DMS53 treated with DMSO at 0.1 percent for 48 hours (cell line): ENCODE measurements around the gene MPZL2.

Experiments
- DNase-seq: peaks from one replicate; lab custom pipeline; 2025; ENCODE audit not compliant: unreplicated experiment; lab: John Stamatoyannopoulos, UW

The MPZL2 gene

DNA sequence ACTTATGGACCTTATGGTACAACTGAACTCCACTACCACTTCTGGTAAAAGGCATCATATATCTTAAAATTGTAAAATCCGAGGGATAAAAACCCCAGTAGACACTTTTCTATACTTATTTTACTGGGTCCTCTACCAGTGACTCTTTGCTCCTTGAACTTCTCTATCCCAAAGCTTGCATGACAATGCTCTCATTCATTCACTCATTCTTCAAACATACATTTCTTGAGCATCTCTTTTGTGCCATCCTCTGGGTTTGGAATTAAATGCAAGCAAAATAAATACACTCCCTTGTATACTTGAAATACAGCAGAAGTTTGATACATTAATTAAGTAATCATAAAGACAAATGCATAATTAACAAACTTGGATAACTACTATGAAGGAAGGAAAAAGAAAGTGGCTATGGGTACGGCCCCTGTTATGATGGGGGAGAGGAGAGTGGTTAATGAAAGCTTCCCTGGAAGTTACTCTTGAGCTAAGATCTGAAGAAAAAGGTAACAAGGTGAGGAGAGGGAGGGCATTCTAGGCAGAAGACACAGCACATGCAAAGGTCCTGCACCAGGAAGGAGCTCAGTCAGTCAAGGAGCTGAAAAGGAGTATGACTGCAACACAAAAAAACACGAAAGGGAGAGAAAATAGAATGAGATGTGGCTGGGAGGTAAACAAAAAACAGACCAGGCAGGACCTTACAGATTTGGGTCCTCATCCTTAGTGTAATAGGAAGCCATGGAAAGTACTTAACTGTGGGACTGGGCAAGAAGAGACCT lies 19.9 kb downstream of the MPZL2 start:
- DNase-seq: no peak

DNA sequence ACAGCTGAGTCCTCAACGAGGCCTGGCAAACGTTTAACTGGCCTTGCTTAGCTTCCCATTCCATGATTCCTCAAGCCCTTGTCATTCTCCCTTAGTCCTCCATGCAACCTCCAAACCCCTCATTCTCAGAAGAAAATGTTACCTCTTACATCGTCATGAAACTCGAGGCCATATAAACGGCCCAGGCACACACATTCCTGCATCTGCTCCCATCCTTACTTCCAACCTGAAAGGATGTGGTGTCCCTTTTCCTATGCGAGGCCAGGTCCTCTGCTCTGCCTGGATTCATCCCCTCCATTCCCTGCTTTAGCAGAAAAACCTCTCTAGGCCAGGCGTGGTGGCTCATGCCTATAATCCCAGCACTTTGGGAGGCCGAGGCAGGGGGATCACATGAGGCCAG lies 20.9 kb downstream of the MPZL2 start:
- no peak for DNase-seq

DNA sequence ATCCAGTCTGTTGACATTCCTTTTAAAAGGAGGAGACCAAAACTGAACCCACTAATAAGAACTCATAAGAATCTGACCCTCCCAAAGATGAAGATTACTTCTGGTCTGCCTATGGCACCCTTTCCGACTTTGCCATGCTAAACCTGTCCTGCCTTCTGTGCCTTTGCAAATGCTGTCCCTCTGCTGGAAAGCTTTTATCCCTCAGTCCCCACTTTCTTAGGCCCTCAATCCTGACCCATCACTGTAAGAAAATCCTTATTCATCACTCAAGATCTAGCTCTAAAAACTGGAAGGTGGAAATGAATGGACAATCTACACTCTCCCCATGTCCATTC lies 22.4 kb downstream of the MPZL2 start:
- no peak for DNase-seq

DNA sequence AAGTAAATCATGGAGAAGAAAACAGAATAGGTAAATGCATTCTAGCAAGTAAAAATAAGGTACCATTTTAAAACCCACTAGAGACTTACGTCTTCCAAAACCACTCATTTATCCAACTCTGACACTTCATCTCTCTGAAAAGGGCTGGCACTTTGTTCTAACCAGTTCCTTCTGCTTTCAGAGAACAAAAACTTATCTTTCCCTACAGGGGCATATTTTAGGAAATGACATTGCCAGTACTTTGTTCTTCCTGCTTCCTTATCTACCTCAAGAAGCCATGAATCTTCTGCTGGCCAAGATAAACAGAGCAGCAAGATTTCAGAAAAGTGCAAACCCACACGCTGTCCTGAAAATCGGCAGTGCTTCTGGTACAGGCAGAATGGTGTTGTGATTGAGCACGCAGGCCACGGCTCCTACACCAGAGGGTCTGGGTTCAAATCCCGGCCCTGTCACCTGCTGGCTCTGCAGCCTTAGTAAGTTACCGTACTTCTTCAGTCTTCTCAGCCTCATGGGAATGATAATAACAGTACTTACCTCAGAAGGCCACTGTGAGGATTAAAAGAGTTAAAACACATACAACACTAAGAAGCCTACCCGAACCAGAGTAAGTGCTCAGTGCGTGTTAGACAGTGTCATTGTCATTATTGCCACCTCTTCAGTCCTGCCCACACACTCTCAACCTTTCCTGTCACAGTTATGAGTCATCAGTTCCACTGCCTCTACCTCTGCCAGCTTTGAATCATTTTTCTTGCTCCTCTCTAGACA lies 22.9 kb downstream of the MPZL2 start:
- DNase-seq: peak; percentile 88

DNA sequence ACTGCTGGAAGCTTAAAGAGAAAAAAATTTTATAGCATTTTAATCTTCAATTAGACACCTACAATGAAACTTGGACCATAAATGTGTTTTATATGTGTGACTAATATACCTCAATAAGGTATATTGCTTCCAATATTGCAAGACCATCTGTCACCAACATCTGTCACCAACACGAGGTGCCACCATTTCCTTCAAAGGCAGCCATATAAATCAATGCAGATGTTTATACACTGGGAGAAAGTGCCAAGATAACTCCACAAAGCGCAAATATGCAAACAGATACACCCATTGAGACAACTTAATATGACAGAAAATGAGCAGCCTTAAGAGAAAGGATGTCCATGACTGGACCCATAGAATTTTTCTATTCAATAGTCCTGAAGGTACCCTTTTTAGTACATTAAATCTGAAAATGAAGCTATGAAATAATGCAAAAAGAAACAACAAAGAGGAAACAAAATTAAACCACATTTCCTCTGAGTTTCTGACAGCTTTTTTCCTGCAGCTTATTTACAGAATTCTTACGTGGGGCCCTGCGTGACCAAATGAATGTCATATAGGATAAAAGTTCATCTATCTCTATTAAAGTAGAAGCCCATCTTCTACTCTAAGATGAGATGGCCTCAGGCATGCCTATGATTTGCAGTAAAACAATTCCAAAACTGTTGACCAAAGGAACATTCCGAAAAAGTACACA lies 24.4 kb downstream of the MPZL2 start:
- DNase-seq: no peak

DNA sequence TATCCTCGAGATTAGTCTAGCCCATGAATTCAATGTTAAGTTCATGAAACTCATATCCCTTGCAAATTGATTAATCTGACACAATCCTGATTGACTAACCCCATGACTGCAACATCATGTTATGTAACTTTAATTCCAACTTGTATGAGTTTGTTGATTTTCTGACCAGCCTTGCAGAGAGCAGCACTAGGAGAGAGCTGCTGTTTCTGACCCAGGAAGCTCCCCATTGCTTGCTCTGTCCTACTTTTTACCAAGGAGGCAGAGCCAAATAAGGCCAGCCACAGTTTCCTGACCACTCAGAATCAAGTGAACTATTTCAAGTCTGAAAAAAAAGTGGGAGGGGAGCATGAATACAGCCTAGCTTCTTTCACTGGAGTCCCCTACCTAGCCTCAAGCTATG lies 25.2 kb downstream of the MPZL2 start:
- no peak for DNase-seq

DNA sequence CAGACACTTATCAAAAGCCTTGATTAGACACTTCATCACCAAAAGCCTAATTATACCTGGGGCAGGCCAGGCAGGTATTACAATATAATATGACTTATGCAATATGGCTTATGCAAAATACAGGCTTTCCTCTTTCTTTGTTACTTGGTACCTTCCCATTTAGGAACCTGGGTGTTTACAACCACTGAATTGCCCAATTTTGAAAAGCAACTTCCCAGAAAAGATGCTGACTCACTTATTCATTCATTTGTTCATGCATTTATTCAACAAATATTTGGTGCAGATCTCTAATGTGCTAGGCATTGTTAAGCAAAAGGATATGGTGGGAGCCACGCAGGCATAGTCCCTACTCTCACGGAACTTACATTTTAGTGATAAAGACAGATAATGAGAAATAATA lies 25.7 kb downstream of the MPZL2 start:
- DNase-seq: no peak

DNA sequence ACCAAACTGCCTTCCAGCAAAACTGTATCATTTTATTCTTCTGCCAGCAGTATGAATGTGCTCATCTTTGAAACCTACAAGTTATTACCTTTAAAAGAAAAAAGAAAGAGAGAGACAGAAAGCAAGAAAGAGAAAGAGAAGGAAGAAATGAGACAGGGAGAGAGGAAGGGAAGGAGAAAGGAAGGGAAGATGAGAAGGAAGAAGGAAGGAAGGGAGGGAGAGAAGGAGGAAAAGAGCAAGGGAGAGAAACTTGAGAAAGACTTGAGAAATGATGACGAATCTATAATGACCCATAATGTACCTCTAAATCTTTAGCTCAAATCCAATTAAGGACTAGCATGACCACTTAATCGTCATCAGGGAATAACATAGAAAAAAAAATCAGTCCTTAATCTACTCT lies 27.9 kb downstream of the MPZL2 start:
- DNase-seq: no peak

DNA sequence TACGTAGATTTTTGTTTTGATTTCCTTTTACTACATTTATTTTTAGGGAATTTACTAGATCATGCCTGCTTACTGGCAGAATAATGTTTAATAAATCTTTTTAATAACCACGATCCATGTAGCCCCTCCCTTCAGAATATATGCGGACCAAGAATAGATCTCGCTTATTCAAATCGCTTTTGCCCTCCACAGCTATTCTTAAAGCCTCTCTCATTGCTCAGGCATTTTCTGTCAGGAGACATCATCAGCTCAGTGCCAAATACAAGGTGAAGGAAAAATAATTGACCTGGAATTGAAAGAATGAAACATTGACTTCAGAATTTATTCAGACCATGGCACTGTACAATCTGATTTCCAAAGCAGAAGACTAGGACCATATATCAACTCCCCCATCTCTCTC lies 29.3 kb downstream of the MPZL2 start:
- no peak for DNase-seq

DNA sequence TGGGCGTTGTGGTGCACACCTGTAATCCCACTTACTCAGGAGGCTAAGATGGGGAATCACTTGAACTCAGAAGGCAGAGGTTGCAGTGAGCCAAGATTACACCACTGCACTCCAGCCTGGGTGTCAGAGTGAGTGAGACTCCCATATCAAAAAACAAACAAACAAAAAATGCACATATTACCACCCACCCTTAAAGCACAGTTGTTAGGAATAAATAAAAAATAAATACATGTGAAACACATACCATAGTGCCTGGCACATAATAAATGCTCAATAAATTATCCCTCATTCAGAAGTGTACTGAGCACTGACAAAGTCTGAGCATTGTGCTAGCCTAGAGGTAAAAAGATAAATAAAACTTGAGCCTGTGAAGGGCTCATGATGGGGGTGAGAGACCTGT lies 30.2 kb downstream of the MPZL2 start:
- no peak for DNase-seq

DNA sequence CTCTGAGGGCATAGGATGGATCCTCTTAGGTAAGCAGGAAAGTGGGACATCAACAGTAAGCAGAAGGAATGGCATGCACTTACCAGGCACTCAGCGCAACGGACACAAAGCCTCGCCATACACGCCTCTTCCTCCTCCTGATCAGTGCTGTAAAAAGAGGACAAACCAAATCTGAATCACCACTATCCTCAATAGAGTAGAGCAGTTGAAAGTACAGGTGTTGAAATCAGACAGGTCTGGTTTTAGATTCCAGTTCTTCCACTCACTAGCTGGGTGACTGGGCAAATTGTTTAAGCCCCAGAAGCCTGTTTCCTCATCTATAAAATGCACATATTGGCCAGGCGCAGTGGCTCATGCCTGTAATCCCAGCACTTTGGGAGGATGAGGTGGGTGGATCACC lies 30.7 kb downstream of the MPZL2 start:
- DNase-seq: no peak

DNA sequence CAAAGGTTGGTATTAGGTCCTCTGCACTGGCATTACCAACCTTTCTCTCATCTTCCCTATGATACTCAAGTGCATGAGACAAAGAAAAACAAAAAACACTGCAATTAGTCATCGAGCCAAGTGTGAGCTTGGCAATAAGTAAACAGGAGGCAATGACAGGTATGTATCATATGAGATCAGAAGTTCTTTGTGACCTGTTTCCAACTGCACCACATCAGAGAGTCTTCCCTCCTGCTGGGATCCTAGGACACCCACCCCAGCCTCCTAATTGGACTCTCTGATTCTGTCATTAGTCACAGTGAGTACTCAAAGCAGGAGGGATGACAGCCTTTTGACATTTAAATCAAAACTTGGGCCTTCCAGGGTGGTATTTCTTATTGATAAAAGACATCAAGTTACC lies 31.4 kb downstream of the MPZL2 start:
- DNase-seq: peak; percentile 26

DNA sequence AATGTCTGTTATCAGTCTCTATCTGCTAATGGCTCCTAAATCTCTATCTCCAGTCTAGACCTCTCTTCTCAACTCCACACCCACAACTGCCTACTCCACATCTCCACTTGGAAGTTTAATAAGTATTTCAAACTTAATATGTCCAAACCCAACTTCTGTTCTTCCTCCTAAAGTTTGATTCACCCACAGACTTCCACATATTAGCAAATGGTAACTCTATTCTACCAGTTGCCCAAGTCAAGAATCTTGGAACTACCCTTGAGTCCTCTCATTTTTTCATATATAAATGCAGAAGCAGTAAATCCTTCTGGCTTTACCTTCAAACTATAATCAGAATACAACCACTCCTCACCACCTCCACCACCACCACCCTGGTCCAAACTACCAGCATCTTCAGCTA lies 32.6 kb downstream of the MPZL2 start:
- no peak for DNase-seq

DNA sequence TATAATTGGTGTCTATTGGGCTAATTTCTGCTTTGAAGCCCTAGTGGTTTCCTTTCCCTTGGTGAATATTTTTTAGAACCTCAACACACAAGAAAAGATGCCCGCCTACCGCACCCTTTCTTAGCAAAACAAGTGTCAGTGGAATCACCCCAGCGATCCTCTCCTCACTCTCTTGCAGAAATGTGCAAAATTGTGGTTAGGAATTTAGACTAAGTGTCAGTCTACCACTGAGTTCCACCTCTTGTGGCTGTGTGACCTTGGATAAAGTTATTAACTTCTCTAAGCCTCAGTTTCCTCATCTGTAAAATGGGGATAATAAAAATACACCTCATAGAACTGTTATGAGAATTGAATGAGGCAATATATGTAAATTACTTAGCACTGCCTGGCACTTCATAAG lies 34.0 kb downstream of the MPZL2 start:
- no peak for DNase-seq

DNA sequence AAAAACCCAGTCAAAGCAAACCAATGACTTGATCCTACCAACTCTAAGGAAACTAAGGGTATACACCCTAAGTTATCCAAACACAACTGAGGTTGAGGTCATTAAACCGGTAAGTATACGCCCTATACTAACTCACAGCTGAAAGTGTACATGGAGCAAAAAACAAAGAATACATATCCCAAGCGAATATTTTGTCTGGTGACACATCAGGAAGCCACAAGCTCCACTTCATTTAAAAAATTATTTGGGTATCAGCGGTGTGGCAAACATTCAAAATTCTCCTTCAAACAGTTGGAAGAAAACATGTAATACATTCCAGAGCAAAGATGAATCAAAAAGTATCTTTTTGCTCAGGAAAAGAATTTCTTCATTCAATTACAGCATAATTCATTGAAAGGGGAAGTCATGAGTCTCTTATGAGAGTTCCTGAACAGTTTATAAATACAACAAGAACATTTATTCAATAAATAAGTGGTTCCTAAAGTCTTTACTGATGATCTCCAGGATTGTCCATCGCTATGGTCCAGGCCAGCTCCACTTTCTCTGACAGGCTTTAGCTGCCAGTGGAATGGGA lies 34.7 kb downstream of the MPZL2 start:
- no peak for DNase-seq

DNA sequence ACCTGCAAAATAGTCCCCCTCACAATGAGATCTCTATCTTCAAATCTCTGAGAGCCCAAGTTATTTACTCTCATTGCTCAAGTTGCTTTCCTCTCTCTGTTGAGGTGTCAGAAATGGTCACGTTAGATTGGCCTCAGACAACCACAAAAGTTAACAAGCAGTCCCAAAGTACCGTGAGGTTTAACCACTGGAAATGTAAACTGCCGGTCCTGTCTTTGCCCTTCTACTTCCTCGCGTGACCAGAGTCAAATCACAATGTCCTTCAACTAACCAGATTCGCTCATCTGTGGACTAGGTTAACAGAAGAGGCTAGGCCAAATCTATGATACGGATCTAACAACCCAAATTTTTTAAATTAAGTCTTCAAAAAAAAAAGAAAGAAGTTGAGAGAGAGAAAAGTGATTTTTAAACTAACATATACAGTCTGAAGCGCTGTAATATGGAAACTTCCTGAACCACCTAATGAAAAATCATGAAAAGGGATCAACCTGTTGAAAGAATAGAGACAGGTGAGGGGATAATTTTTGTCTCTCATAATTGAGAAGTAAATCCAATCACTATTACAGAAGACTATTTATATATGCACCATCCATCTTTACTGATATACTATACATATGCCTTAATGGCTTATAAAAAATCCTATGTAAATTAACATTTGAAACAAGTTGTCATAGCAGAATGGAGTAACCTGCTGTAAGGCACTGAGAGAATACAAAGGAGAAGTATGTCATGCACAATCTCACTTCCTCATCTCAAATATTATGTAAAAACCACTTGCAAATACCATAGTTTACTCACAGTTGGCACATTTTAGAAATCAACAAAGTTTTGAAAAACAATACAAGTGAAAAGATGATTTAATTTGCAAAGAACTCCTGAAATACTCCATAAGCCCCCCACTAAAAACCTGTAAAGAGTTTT lies 36.0 kb downstream of the MPZL2 start:
- DNase-seq: no peak

DNA sequence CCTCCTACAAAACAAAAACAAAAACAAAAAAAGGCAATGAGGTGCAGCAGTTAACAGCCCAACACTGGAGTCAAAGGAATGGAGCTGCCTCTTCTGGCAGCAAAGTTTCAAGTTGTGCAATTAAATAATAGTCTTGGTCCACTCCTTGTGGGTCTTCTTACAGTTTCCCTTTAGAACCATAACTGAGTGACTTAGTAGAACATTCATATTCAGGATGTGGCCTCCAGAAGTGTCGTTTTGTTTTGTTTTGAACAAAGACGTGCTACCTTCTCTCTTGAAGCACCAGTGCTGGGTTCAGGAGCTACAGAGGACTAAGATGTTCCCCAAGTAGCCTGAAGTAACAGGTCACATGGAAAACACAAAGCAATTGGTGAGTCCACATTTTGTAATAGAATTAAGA lies 37.3 kb downstream of the MPZL2 start:
- DNase-seq: no peak

DNA sequence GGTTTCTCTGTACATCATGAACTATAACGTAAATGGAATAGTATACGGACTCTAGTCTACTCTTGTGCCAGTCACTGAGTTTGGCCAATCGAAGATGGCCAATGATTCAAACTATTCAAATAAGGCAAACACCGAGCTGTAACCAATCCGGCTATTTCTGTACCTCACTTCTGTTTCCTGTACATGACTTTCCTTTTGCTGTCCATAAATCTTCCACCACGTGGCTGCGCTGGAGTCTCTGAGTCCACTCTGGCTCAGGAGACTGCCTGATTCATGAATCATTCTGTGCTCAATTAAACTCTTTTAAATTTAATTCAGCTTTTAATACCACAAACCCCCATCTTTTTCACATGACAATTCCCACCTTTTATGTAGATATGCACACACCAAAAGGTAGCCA lies 37.8 kb downstream of the MPZL2 start:
- no peak for DNase-seq

DNA sequence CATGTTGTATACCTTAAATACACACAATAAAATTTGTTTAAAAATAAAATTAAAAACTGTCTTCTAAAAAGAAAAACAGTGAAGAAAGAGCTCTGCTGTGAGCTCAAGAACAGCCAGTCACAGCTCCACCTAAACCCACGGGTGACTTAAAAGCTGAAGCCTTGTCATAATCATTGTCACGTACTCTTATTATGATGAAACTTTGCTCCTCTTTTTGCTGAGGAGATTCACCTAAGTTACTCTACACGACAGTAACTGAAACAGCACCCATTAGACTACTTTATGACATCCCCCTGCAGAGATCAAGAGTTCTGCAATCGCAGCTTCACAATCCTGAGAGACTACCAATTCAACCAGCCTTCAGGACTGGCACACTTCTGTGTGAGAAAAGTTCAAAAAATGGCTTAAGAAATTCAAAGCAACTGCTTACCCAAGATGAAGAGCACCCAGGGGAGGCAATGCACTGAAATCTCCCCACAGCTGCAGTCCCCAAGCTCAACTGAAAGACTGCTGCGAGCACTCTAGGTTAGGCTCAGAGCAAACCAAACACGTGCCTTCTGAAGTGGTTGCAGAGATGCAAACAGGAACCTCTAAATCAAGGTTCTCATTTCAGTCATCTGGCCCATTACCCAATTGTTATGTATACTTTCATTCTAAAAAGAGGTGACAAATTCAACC lies 39.4 kb downstream of the MPZL2 start, which contains the start of gene JAML:
JAML (minus strand) TSS at position 501 of the 678 bp plus-strand sequence. CDS start 10,145 bp downstream, outside the sequence.
- no peak for DNase-seq

DNA sequence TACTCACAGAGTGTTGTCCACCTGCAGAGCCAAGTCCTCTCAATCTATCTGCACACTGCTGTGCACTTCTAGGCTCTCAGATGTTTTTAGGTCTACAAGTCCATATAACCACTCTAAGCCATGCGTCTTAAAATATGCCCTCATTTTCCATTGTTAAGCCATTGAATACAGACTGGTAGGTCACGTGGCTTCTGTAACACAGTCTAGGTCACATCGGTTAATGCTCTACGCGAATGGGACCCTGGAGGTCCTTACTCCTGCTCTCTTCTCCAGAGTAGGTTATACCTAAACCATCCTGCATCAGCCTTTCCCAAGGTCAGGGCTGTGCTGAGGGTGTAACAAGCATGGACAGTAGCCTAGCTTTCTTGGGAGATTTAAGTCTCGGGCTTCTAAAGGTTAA lies 40.1 kb downstream of the MPZL2 start:
- no peak for DNase-seq
